ENCODE results near the gene GPN2.
"Not testable (repeated sequence)": the region's sequence is repeated elsewhere in the genome, so short reads cannot be mapped to it uniquely, and the experiment has no call there.

GPN2 gene

GRCh38 chr1:26839339-26839722 lies 50.8 kb downstream of the GPN2 start:
- TF ChIP-seq EZH2 (optimal IDR thresholded peaks at IDR 0.05; ENCODE audit: low read depth, low read length) (no peak), EZH2phosphoT487 (IDR thresholded peaks at IDR 0.05; ENCODE audit: low read length) (no peak), CTCF (IDR thresholded peaks at IDR 0.05; ENCODE audit: low read length) (no peak)
- H3K27me3 ChIP-seq (replicated peaks; ENCODE audit: insufficient read depth, low read length) = no peaks in the 10 kb centered on the region
- no peaks in the 10 kb centered on the region for H3K9me2 ChIP-seq (replicated peaks; ENCODE audit: insufficient read depth, low read length)
- peak overlapping the region; percentile 56 for H3K9ac ChIP-seq (ENCODE audit: low read length)
- no peaks in the 10 kb centered on the region for H4K20me1 ChIP-seq (ENCODE audit: insufficient read depth, low read length)
- H2AFZ ChIP-seq (ENCODE audit: low read length) = no peak overlapping the region
- DNase-seq = no peak
- peak overlapping the region; percentile 56 for H3K4me2 ChIP-seq (ENCODE audit: low read depth, low read length)
- peaks cover 68% of the 10 kb centered on the region for H3K79me2 ChIP-seq (ENCODE audit: low read length)
- no peaks in the 10 kb centered on the region for H3K36me3 ChIP-seq (replicated peaks; ENCODE audit: insufficient read depth, low read length)
- no peaks in the 10 kb centered on the region for H3K9me3 ChIP-seq (replicated peaks; ENCODE audit: insufficient read depth, low read length)
- peaks cover 34% of the 10 kb centered on the region for H3K4me1 ChIP-seq (ENCODE audit: low read length)
- H3F3A ChIP-seq (ENCODE audit: insufficient read depth, low read length) = peaks cover 29% of the 10 kb centered on the region
- H3K4me3 ChIP-seq (ENCODE audit: low read length) = no peak overlapping the region
- peak overlapping the region; percentile 96 for H3K27ac ChIP-seq (ENCODE audit: low read length)

GRCh38 chr1:26838474-26839338 lies 51.4 kb downstream of the GPN2 start:
- Histone ChIP-seq H3K27me3 (replicated peaks; ENCODE audit: insufficient read depth, low read length) (no peaks in the 10 kb centered on the region), H2AFZ (ENCODE audit: low read length) (no peak overlapping the region), H4K20me1 (ENCODE audit: insufficient read depth, low read length) (no peaks in the 10 kb centered on the region), H3K4me1 (ENCODE audit: low read length) (peaks cover 40% of the 10 kb centered on the region), H3K4me3 (ENCODE audit: low read length) (no peak overlapping the region), H3K9me2 (replicated peaks; ENCODE audit: insufficient read depth, low read length) (no peaks in the 10 kb centered on the region), H3K79me2 (ENCODE audit: low read length) (peaks cover 68% of the 10 kb centered on the region), H3F3A (ENCODE audit: insufficient read depth, low read length) (peaks cover 35% of the 10 kb centered on the region), H3K4me2 (ENCODE audit: low read depth, low read length) (peak overlapping the region; percentile 56), H3K9ac (ENCODE audit: low read length) (peak overlapping the region; percentile 56), H3K36me3 (replicated peaks; ENCODE audit: insufficient read depth, low read length) (no peaks in the 10 kb centered on the region), H3K9me3 (replicated peaks; ENCODE audit: insufficient read depth, low read length) (no peaks in the 10 kb centered on the region), H3K27ac (ENCODE audit: low read length) (peak overlapping the region; percentile 96)
- TF ChIP-seq EZH2 (optimal IDR thresholded peaks at IDR 0.05; ENCODE audit: low read depth, low read length) (no peak), CTCF (IDR thresholded peaks at IDR 0.05; ENCODE audit: low read length) (peak; percentile 38)
- peak; percentile 96 for DNase-seq

- not testable (repeated sequence) for H4K20me1 ChIP-seq (ENCODE audit: insufficient read depth, low read length); H3K4me3 ChIP-seq (ENCODE audit: low read length); H3K9me3 ChIP-seq (replicated peaks; ENCODE audit: insufficient read depth, low read length); H3K9me2 ChIP-seq (replicated peaks; ENCODE audit: insufficient read depth, low read length); DNase-seq; H2AFZ ChIP-seq (ENCODE audit: low read length); H3K9ac ChIP-seq (ENCODE audit: low read length); H3K4me2 ChIP-seq (ENCODE audit: low read depth, low read length); H3K36me3 ChIP-seq (replicated peaks; ENCODE audit: insufficient read depth, low read length); H3K27me3 ChIP-seq (replicated peaks; ENCODE audit: insufficient read depth, low read length)
- Histone ChIP-seq H3K79me2 (ENCODE audit: low read length) (peaks cover 62% of the 10 kb centered on the region), H3K4me1 (ENCODE audit: low read length) (peaks cover 48% of the 10 kb centered on the region), H3K27ac (ENCODE audit: low read length) (peak overlapping the region; percentile 96; the same call in 1 of the 2 replicates), H3F3A (ENCODE audit: insufficient read depth, low read length) (peaks cover 43% of the 10 kb centered on the region)
Observed at GRCh38 chr1:26837665-26838064, 52.4 kb downstream of the GPN2 start.
